Type B pancreatic cell (in vitro differentiated cells): ENCODE results near the gene LAMB4. TPM values are rescaled to one million over a fixed set of nuclear protein-coding genes. Genes with fewer than 3 reads are reported as not detected.

Experiments
- DNase-seq: peaks from one replicate; pipeline ENCODE4 v3.0.0; 2021; ENCODE audit warnings: mixed read lengths; ENCODE audit not compliant: unreplicated experiment; ENCODE audit errors: extremely low spot score
- H3K27ac Mint-ChIP-seq: 2 replicates; pipeline ENCODE4 v1.8.0; 2021; ENCODE audit warnings: mild to moderate bottlenecking, mixed read lengths
- H3K27me3 Mint-ChIP-seq: 2 replicates; pipeline ENCODE4 v1.8.0; 2021; ENCODE audit warnings: mixed read lengths
- H3K36me3 Mint-ChIP-seq: 2 replicates; pipeline ENCODE4 v1.8.0; 2021; ENCODE audit warnings: mixed read lengths
- H3K4me1 Mint-ChIP-seq: one replicate; pipeline ENCODE4 v1.8.0; 2021; ENCODE audit warnings: mixed read lengths; ENCODE audit not compliant: unreplicated experiment
- H3K4me3 Mint-ChIP-seq: 2 replicates; pipeline ENCODE4 v1.8.0; 2021; ENCODE audit warnings: mild to moderate bottlenecking, mixed read lengths
- H3K9me3 Mint-ChIP-seq: 2 replicates; pipeline ENCODE4 v1.8.0; 2021; ENCODE audit warnings: mixed read lengths
- CTCF ChIP-seq: fragments of 200-600 bp; sonication (generic); conservative IDR thresholded peaks from 2 replicates; pipeline ENCODE4 v1.5.0; 2021; ENCODE audit warnings: antibody characterized with exemption, mild to moderate bottlenecking
- total RNA-seq: library from RNA; stranded (reverse); gene quantifications from 2 replicates; pipeline ENCODE4 v1.2.1, GENCODE V29; 2021; ENCODE audit warnings: low replicate concordance

The LAMB4 gene
- total RNA-seq, 1 donor from 2014 or later: 1.3 TPM

- Mint-ChIP-seq H3K4me3 (no peak overlapping the region), H3K27me3 (no peaks in the 10 kb centered on the region), H3K27ac (no peak overlapping the region), H3K9me3 (peaks cover 12% of the 10 kb centered on the region), H3K4me1 (peaks cover 16% of the 10 kb centered on the region), H3K36me3 (peaks cover 8% of the 10 kb centered on the region)
- TF ChIP-seq CTCF: no peak
- no peak for DNase-seq
Measured at GRCh38 chr7:108079276-108079647, 50.9 kb downstream of the LAMB4 start.

GRCh38 chr7:108078691-108079090 is 51.5 kb downstream of the LAMB4 start:
- DNase-seq: no peak
- Mint-ChIP-seq H3K4me1 (peaks cover 16% of the 10 kb centered on the region), H3K4me3 (no peak overlapping the region), H3K36me3 (peaks cover 5% of the 10 kb centered on the region), H3K27me3 (no peaks in the 10 kb centered on the region), H3K27ac (no peak overlapping the region), H3K9me3 (peaks cover 8% of the 10 kb centered on the region)
- TF ChIP-seq CTCF: no peak

- DNase-seq: no peak
- Mint-ChIP-seq H3K4me1 (peaks cover 16% of the 10 kb centered on the region), H3K4me3 (no peak overlapping the region), H3K27ac (no peak overlapping the region), H3K27me3 (no peaks in the 10 kb centered on the region), H3K36me3 (peaks cover 5% of the 10 kb centered on the region), H3K9me3 (peaks cover 7% of the 10 kb centered on the region)
- no peak for TF ChIP-seq CTCF
Measured at GRCh38 chr7:108078211-108078673, 51.9 kb downstream of the LAMB4 start.

- no peak for TF ChIP-seq CTCF
- Mint-ChIP-seq H3K4me3 (no peak overlapping the region), H3K9me3 (peaks cover 7% of the 10 kb centered on the region)
Measured at GRCh38 chr7:108077709-108078108, 52.5 kb downstream of the LAMB4 start.

GRCh38 chr7:108076156-108076555 is 54.0 kb downstream of the LAMB4 start:
- no peak for TF ChIP-seq CTCF
- Mint-ChIP-seq H3K4me3 (no peak overlapping the region), H3K27ac (no peak overlapping the region), H3K9me3 (peaks cover under 1% of the 10 kb centered on the region), H3K27me3 (peaks cover 5% of the 10 kb centered on the region), H3K36me3 (no peaks in the 10 kb centered on the region), H3K4me1 (peaks cover 23% of the 10 kb centered on the region)
- no peak for DNase-seq

More at GRCh38 chr7:108077709-108078108, 52.5 kb downstream of the LAMB4 start:
- no peaks in the 10 kb centered on the region for H3K27me3 Mint-ChIP-seq
- DNase-seq: no peak
- peaks cover 16% of the 10 kb centered on the region for H3K4me1 Mint-ChIP-seq
- H3K27ac Mint-ChIP-seq: no peak overlapping the region
- H3K36me3 Mint-ChIP-seq: peaks cover 5% of the 10 kb centered on the region
